IMR-90 (cell line): Measurements from ENCODE around the gene FGF7. TPM values are rescaled to one million over a fixed set of nuclear protein-coding genes. Genes with fewer than 3 reads are reported as not detected.

Source experiments
- ATAC-seq: fragments of 200-7000 bp; cut with Tn5 transposase; 2 replicates; pipeline ENCODE4 v1.9.1; 2020; ENCODE audit warnings: low read depth, mild to moderate bottlenecking, moderate library complexity
- BruUV-seq: library from RNA; stranded (reverse); fragments of 400-500 nt; replicated peaks from 2 replicates; lab custom pipeline; 2021; lab: Mats Ljungman, UMichigan
- CTCF ChIA-PET: fragments of 300-600 bp; formaldehyde crosslinking; extraction: SDS; loops from one replicate; lab custom pipeline; 2021; ENCODE audit warnings: antibody characterized with exemption; lab: Yijun Ruan, JAX
- POLR2A ChIA-PET: fragments of 300-600 bp; sonication (Branson Sonifier 250); formaldehyde crosslinking; loops from one replicate; lab custom pipeline; 2022; ENCODE audit warnings: antibody characterized with exemption; ENCODE audit not compliant: unreplicated experiment; lab: Charles Lee
- DNase-seq: peaks from one replicate; pipeline ENCODE4 v3.0.0; 2013
- H2AFZ ChIP-seq: replicated peaks from 2 replicates; pipeline ENCODE3; 2013; ENCODE audit warnings: low read length, mild to moderate bottlenecking; ENCODE audit not compliant: poor library complexity
- H2AK5ac ChIP-seq: 2 replicates; pipeline ENCODE4 v1.6.1; 2013; ENCODE audit warnings: low read depth, low read length, inconsistent platforms
- H2AK9ac ChIP-seq: replicated peaks from 2 replicates; pipeline ENCODE3; 2013; ENCODE audit warnings: mild to moderate bottlenecking, low read depth, low read length, moderate library complexity; ENCODE audit not compliant: poor library complexity
- H2BK120ac ChIP-seq: 2 replicates; pipeline ENCODE4 v1.6.1; 2013; ENCODE audit warnings: low read depth, low read length, inconsistent platforms
- H2BK15ac ChIP-seq: 3 replicates; pipeline ENCODE4 v1.6.1; 2013; ENCODE audit warnings: low read depth, low read length, inconsistent platforms
- H2BK20ac ChIP-seq: 2 replicates; pipeline ENCODE4 v1.6.1; 2013; ENCODE audit warnings: low read depth, mild to moderate bottlenecking, inconsistent platforms, low read length, moderate library complexity
- H2BK5ac ChIP-seq: 2 replicates; pipeline ENCODE4 v1.6.1; 2013; ENCODE audit warnings: mild to moderate bottlenecking, low read depth, low read length, inconsistent platforms; ENCODE audit not compliant: poor library complexity, severe bottlenecking
- H3K14ac ChIP-seq: replicated peaks from 2 replicates; pipeline ENCODE4 v1.6.1; 2013; ENCODE audit warnings: low read depth, low read length, inconsistent platforms
- H3K18ac ChIP-seq: 2 replicates; pipeline ENCODE4 v1.6.1; 2013; ENCODE audit warnings: low read depth, low read length, control low read depth
- H3K23ac ChIP-seq: 2 replicates; pipeline ENCODE4 v1.6.1; 2013; ENCODE audit warnings: low read depth, low read length, inconsistent platforms
- H3K27ac ChIP-seq: 2 replicates; pipeline ENCODE4 v1.5.1; 2013; ENCODE audit warnings: mild to moderate bottlenecking, control low read depth, low read length; ENCODE audit not compliant: insufficient read depth
- H3K27me3 ChIP-seq: 2 replicates; pipeline ENCODE4 v1.6.1; 2013; ENCODE audit warnings: low read length; ENCODE audit not compliant: control insufficient read depth, insufficient read depth
- H3K36me3 ChIP-seq: 2 replicates; pipeline ENCODE4 v1.6.1; 2013; ENCODE audit warnings: low read length, mixed read lengths; ENCODE audit not compliant: control insufficient read depth, insufficient read depth
- H3K4ac ChIP-seq: 2 replicates; pipeline ENCODE4 v1.6.1; 2013; ENCODE audit warnings: low read depth, low read length, inconsistent platforms
- H3K4me1 ChIP-seq: 2 replicates; pipeline ENCODE4 v1.6.1; 2013; ENCODE audit warnings: low read length, mixed read lengths; ENCODE audit not compliant: control insufficient read depth, insufficient read depth
- H3K4me2 ChIP-seq: 2 replicates; pipeline ENCODE4 v1.6.1; 2013; ENCODE audit warnings: low read depth, mild to moderate bottlenecking, control low read depth, low read length, moderate library complexity
- H3K4me3 ChIP-seq: 2 replicates; pipeline ENCODE4 v1.5.1; 2013; ENCODE audit warnings: low read depth, mild to moderate bottlenecking, control low read depth, low read length, moderate library complexity; ENCODE audit not compliant: insufficient read depth
- H3K56ac ChIP-seq: 2 replicates; pipeline ENCODE4 v1.6.1; 2013; ENCODE audit warnings: low read length, inconsistent platforms; ENCODE audit not compliant: insufficient read depth; ENCODE audit errors: extremely low read depth
- H3K79me1 ChIP-seq, 2 experiments: 2 replicates each; pipeline ENCODE4 v1.6.1; 2013; ENCODE audit warnings: low read length in 2 of 2, inconsistent platforms in 1 of 2, low read depth in 1 of 2
- H3K9ac ChIP-seq: 2 replicates; pipeline ENCODE4 v1.6.1; 2013; ENCODE audit warnings: low read depth, low read length, control low read depth
- H3K9me1 ChIP-seq: 2 replicates; pipeline ENCODE4 v1.6.1; 2013; ENCODE audit warnings: low read length, inconsistent platforms; ENCODE audit not compliant: insufficient read depth
- H3K9me3 ChIP-seq: 2 replicates; pipeline ENCODE4 v1.6.1; 2013; ENCODE audit warnings: low read length; ENCODE audit not compliant: control insufficient read depth, insufficient read depth
- H4K20me1 ChIP-seq: 2 replicates; pipeline ENCODE4 v1.6.1; 2013; ENCODE audit warnings: low read length, inconsistent platforms; ENCODE audit not compliant: insufficient read depth
- H4K5ac ChIP-seq: 2 replicates; pipeline ENCODE4 v1.6.1; 2013; ENCODE audit warnings: mild to moderate bottlenecking, low read depth, low read length, control low read depth
- H4K8ac ChIP-seq, 2 experiments: 2 replicates each; pipeline ENCODE4 v1.6.1; 2013; ENCODE audit warnings: low read depth in 2 of 2, low read length in 2 of 2, control low read depth in 1 of 2, inconsistent platforms in 1 of 2
- H4K91ac ChIP-seq: 2 replicates; pipeline ENCODE4 v1.6.1; 2013; ENCODE audit warnings: low read depth, low read length, inconsistent platforms; ENCODE audit not compliant: insufficient read depth
- BHLHE40 ChIP-seq: fragments of 150-350 bp; IDR thresholded peaks from 2 replicates; pipeline ENCODE4 v1.6.1; 2016; ENCODE audit warnings: mild to moderate bottlenecking, low read depth, low read length
- CEBPB ChIP-seq: IDR thresholded peaks from 2 replicates; pipeline ENCODE4 v1.6.1; 2012; ENCODE audit warnings: low read depth, low read length, improper control_type of control experiment
- CHD1 ChIP-seq: IDR thresholded peaks from 2 replicates; pipeline ENCODE4 v1.6.1; 2012; ENCODE audit warnings: low read depth, low read length, improper control_type of control experiment
- FOS ChIP-seq: fragments of 150-350 bp; IDR thresholded peaks from 2 replicates; pipeline ENCODE4 v1.6.1; 2016; ENCODE audit warnings: low read depth, low read length
- MAFK ChIP-seq: IDR thresholded peaks from 2 replicates; pipeline ENCODE4 v1.6.1; 2012; ENCODE audit warnings: low read depth, low read length, improper control_type of control experiment
- MAZ ChIP-seq: IDR thresholded peaks from 2 replicates; pipeline ENCODE4 v1.6.1; 2012; ENCODE audit warnings: low read depth, mild to moderate bottlenecking, low read length, improper control_type of control experiment, moderate library complexity, borderline replicate concordance
- MXI1 ChIP-seq: IDR thresholded peaks from 2 replicates; pipeline ENCODE4 v1.6.1; 2012; ENCODE audit warnings: low read depth, mild to moderate bottlenecking, low read length, moderate library complexity, borderline replicate concordance
- NFE2L2 ChIP-seq: fragments of 150-350 bp; IDR thresholded peaks from 2 replicates; pipeline ENCODE4 v1.6.1; 2016; ENCODE audit warnings: low read depth, mild to moderate bottlenecking, low read length
- POLR2A ChIP-seq: IDR thresholded peaks from 2 replicates; pipeline ENCODE4 v1.6.1; 2012; ENCODE audit warnings: mild to moderate bottlenecking, low read depth, low read length
- RAD21 ChIP-seq: IDR thresholded peaks from 2 replicates; pipeline ENCODE4 v1.6.1; 2012; ENCODE audit warnings: low read length, improper control_type of control experiment
- RCOR1 ChIP-seq: IDR thresholded peaks from 2 replicates; pipeline ENCODE4 v1.6.1; 2012; ENCODE audit warnings: mild to moderate bottlenecking, low read length, improper control_type of control experiment; ENCODE audit not compliant: insufficient replicate concordance
- RFX5 ChIP-seq: IDR thresholded peaks from 2 replicates; pipeline ENCODE4 v1.8.0; 2012; ENCODE audit warnings: low read depth, mild to moderate bottlenecking, low read length, moderate library complexity
- SMC3 ChIP-seq: fragments of 150-350 bp; IDR thresholded peaks from 2 replicates; pipeline ENCODE4 v1.6.1; 2016; ENCODE audit warnings: low read depth, mild to moderate bottlenecking, antibody characterized with exemption, low read length, moderate library complexity
- dilution Hi-C: fragments of 300-500 bp; cut with HindIII; formaldehyde crosslinking; loops from one replicate; pipeline ENCODE4 v1.14.3; 2018; ENCODE audit warnings: low sequenced_read_pairs; ENCODE audit not compliant: unreplicated experiment
- in situ Hi-C: fragments of 300-500 bp; cut with MboI; formaldehyde crosslinking; loops from 3 replicates; pipeline ENCODE4 v1.14.3; 2019; ENCODE audit warnings: low sequenced_read_pairs, inconsistent platforms, mixed read lengths
- intact Hi-C: fragments of 100-400 bp; cut with micrococcal nuclease; formaldehyde crosslinking; loops from 2 replicates; pipeline ENCODE4 v1.10.0; 2022
- polyA plus RNA-seq, 3 experiments: library from polyadenylated mRNA; depleted of rRNA; stranded (reverse); fragments of >200 nt; gene quantifications; 2 replicates each; pipeline ENCODE4 v1.2.3, GENCODE V29; 2012; ENCODE audit warnings: low replicate concordance in 1 of 3
- total RNA-seq: library from RNA; depleted of rRNA; stranded (reverse); fragments of >200 nt; gene quantifications from 2 replicates; pipeline ENCODE4 v1.2.3, GENCODE V29; 2012
- TF ChIP-seq, protein P1 (sequence below): fragments of 150-350 bp; IDR thresholded peaks from 2 replicates; pipeline ENCODE4 v1.6.1; 2017; ENCODE audit warnings: mild to moderate bottlenecking, antibody characterized with exemption, low read length, low read depth
- TF ChIP-seq, protein P2 (sequence below): fragments of 150-350 bp; IDR thresholded peaks from 2 replicates; pipeline ENCODE4 v1.6.1; 2016; ENCODE audit warnings: low read depth, mild to moderate bottlenecking, low read length, moderate library complexity, borderline replicate concordance
- TF ChIP-seq, protein P3 (sequence below): conservative IDR thresholded peaks from 2 replicates; pipeline ENCODE4 v1.5.1; 2012; ENCODE audit warnings: mild to moderate bottlenecking, low read depth, low read length, improper control_type of control experiment

The FGF7 gene
- total and polyA plus RNA-seq, 2 of the 4 experiments (the other 2 are of a cell fraction): 27.3 to 34.8 TPM

DNA sequence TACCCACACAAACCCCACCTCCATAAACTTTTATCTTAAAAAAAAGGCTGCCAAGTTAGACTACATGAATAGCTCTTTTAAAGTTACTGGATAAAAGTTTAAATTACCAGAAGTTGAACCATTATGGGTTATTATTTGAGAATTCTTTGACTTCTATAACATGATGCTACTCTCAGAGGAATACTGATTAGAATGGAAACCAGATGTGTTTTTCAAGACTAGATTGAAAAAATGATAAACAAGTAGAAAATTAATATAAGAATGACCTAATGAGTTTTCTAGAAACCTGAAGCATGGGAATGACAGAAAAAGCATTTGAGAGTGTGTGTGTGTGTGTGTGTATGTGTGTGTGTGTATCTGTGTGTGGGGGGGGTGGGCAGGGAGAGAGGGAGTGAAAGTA is 12.4 kb upstream of the FGF7 start:
- no peak overlapping the region for H4K91ac ChIP-seq
- H3K4me1 ChIP-seq: 0 out of 2 replicates have a peak, but pooled peaks cover 2% of the 10 kb centered on the region
- H3K27ac ChIP-seq: peak overlapping the region; percentile 52; the same call in 1 of the 2 replicates
- no peak overlapping the region for H3K23ac ChIP-seq
- no peak overlapping the region; the same call in 1 of the 2 replicates for H3K18ac ChIP-seq
- no TSS peak for BruUV-seq
- no peak overlapping the region for H4K8ac ChIP-seq
- ATAC-seq (no peak), DNase-seq (no peak)
- no peak overlapping the region for H2AFZ ChIP-seq
- H2BK120ac ChIP-seq: peak overlapping the region; percentile 62; the same call in 1 of the 2 replicates
- H2AK5ac ChIP-seq: no peak overlapping the region
- CTCF ChIA-PET: no interaction called here
- no peak overlapping the region for H2AK9ac ChIP-seq
- no peak overlapping the region for H2BK5ac ChIP-seq
- no peak overlapping the region for H4K5ac ChIP-seq
- TF ChIP-seq CHD1 (no peak), POLR2A (no peak), RCOR1 (no peak), MAZ (no peak), SMC3 (no peak), NFE2L2 (no peak), CEBPB (no peak), BHLHE40 (no peak), FOS (no peak), MXI1 (no peak), MAFK (no peak), RAD21 (no peak), RFX5 (no peak)
- TF ChIP-seq, protein P1, sequence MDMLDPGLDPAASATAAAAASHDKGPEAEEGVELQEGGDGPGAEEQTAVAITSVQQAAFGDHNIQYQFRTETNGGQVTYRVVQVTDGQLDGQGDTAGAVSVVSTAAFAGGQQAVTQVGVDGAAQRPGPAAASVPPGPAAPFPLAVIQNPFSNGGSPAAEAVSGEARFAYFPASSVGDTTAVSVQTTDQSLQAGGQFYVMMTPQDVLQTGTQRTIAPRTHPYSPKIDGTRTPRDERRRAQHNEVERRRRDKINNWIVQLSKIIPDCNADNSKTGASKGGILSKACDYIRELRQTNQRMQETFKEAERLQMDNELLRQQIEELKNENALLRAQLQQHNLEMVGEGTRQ: no peak
- TF ChIP-seq, protein P2, sequence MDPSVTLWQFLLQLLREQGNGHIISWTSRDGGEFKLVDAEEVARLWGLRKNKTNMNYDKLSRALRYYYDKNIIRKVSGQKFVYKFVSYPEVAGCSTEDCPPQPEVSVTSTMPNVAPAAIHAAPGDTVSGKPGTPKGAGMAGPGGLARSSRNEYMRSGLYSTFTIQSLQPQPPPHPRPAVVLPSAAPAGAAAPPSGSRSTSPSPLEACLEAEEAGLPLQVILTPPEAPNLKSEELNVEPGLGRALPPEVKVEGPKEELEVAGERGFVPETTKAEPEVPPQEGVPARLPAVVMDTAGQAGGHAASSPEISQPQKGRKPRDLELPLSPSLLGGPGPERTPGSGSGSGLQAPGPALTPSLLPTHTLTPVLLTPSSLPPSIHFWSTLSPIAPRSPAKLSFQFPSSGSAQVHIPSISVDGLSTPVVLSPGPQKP: no peak
- TF ChIP-seq, protein P3, sequence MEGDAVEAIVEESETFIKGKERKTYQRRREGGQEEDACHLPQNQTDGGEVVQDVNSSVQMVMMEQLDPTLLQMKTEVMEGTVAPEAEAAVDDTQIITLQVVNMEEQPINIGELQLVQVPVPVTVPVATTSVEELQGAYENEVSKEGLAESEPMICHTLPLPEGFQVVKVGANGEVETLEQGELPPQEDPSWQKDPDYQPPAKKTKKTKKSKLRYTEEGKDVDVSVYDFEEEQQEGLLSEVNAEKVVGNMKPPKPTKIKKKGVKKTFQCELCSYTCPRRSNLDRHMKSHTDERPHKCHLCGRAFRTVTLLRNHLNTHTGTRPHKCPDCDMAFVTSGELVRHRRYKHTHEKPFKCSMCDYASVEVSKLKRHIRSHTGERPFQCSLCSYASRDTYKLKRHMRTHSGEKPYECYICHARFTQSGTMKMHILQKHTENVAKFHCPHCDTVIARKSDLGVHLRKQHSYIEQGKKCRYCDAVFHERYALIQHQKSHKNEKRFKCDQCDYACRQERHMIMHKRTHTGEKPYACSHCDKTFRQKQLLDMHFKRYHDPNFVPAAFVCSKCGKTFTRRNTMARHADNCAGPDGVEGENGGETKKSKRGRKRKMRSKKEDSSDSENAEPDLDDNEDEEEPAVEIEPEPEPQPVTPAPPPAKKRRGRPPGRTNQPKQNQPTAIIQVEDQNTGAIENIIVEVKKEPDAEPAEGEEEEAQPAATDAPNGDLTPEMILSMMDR: no peak
- H2BK15ac ChIP-seq: no peak overlapping the region; the same call in 2 of the 3 replicates
- dilution Hi-C loops (no loop called here), intact Hi-C loops (no loop called here), in situ Hi-C loops (loop anchor here (25.0 kb wide), 2 partner anchors 548 to 902 kb away; no protein-coding TSS in a partner anchor)
- no peaks in the 10 kb centered on the region for H3K79me1 ChIP-seq
- H3K9me1 ChIP-seq: no peaks in the 10 kb centered on the region
- no peaks in the 10 kb centered on the region for H3K9me3 ChIP-seq
- H2BK20ac ChIP-seq: no peak overlapping the region
- no peak overlapping the region for H3K14ac ChIP-seq
- H3K4me3 ChIP-seq: no peak overlapping the region
- H3K56ac ChIP-seq: no peak overlapping the region
- H3K4ac ChIP-seq: no peak overlapping the region
- no peaks in the 10 kb centered on the region for H3K36me3 ChIP-seq
- POLR2A ChIA-PET: interaction anchor here (0.6 kb wide), 1 partner anchor 137 kb away, joined by 9 read pairs; no protein-coding TSS in a partner anchor
- no peaks in the 10 kb centered on the region for H3K27me3 ChIP-seq
- no peak overlapping the region for H3K9ac ChIP-seq
- H3K4me2 ChIP-seq: no peak overlapping the region
- no peaks in the 10 kb centered on the region for H4K20me1 ChIP-seq
